Measurements from ENCODE around the gene ANTXRL.

GRCh38 chr10:46317370-46317769 lies 30.6 kb downstream of the ANTXRL start:
- TF ChIP-seq CTCF (IDR thresholded peaks at IDR 0.05) (no peak), EP300 (IDR thresholded peaks at IDR 0.05) (no peak), POLR2AphosphoS5 (IDR thresholded peaks at IDR 0.05) (no peak), POLR2A (IDR thresholded peaks at IDR 0.05) (no peak)
